Smooth muscle cell (in vitro differentiated cells): ENCODE results near the gene PRDX5. TPM values are rescaled to one million over a fixed set of nuclear protein-coding genes. Genes with fewer than 3 reads are reported as not detected.
"Not testable (repeated sequence)": the region's sequence is repeated elsewhere in the genome, so short reads cannot be mapped to it uniquely, and the experiment has no call there.

Source experiments
- DNase-seq: peaks from one replicate; lab custom pipeline; 2025; ENCODE audit not compliant: unreplicated experiment; lab: John Stamatoyannopoulos, UW
- H2AFZ ChIP-seq: fragments of 200-600 bp; sonication (generic); 2 replicates; pipeline ENCODE4 v1.6.0; 2016; ENCODE audit warnings: antibody characterized with exemption, low read depth, mild to moderate bottlenecking
- H3F3A ChIP-seq: fragments of 200-600 bp; sonication (generic); 2 replicates; pipeline ENCODE4 v1.6.0; 2017; ENCODE audit warnings: antibody characterized with exemption, low read depth
- H3K27ac ChIP-seq: fragments of 200-600 bp; sonication (generic); 2 replicates; pipeline ENCODE4 v1.5.1; 2016; ENCODE audit warnings: low read depth, mild to moderate bottlenecking
- H3K27me3 ChIP-seq: fragments of 200-600 bp; sonication (generic); 2 replicates; pipeline ENCODE4 v1.6.1; 2016; ENCODE audit warnings: low read depth, mild to moderate bottlenecking
- H3K36me3 ChIP-seq: fragments of 200-600 bp; sonication (generic); 2 replicates; pipeline ENCODE4 v1.5.1; 2016; ENCODE audit warnings: low read depth
- H3K4me1 ChIP-seq: fragments of 200-600 bp; sonication (generic); 2 replicates; pipeline ENCODE4 v1.5.1; 2016; ENCODE audit warnings: low read depth
- H3K4me2 ChIP-seq: fragments of 200-600 bp; sonication (generic); 2 replicates; pipeline ENCODE4 v1.6.0; 2016; ENCODE audit warnings: mild to moderate bottlenecking
- H3K4me3 ChIP-seq: fragments of 200-600 bp; sonication (generic); 2 replicates; pipeline ENCODE4 v1.5.1; 2016; ENCODE audit warnings: mild to moderate bottlenecking
- H3K79me2 ChIP-seq: fragments of 200-600 bp; sonication (generic); 2 replicates; pipeline ENCODE4 v1.6.0; 2016; ENCODE audit warnings: low read depth, mild to moderate bottlenecking
- H3K9ac ChIP-seq: fragments of 200-600 bp; sonication (generic); 2 replicates; pipeline ENCODE4 v1.6.0; 2016; ENCODE audit warnings: low read depth
- H3K9me3 ChIP-seq: fragments of 200-600 bp; sonication (generic); replicated peaks from 2 replicates; pipeline ENCODE4 v1.5.1; 2016; ENCODE audit warnings: low read depth
- H4K20me1 ChIP-seq: fragments of 200-600 bp; sonication (generic); 2 replicates; pipeline ENCODE4 v1.6.0; 2016; ENCODE audit warnings: low read depth
- WGBS: methylation state at CpG from one replicate; pipeline ENCODE4 v1.1.7; 2016; ENCODE audit warnings: low lambda C conversion rate; 5-methylcytosine and 5-hydroxymethylcytosine counted together
- polyA plus RNA-seq: library from polyadenylated mRNA; unstranded; fragments of >200 nt; fragmentation: Nextera tagmentation; extraction: Ambion mirVana; gene quantifications from 2 replicates; pipeline ENCODE4 v1.2.1, GENCODE V29; 2016
- total RNA-seq: library from RNA; depleted of rRNA; stranded (reverse); fragments of >200 nt; gene quantifications from 2 replicates; pipeline ENCODE4 v1.2.3, GENCODE V29; 2014
- TF ChIP-seq, protein P1 (sequence below): fragments of 200-600 bp; sonication (generic); IDR thresholded peaks from 2 replicates; pipeline ENCODE4 v1.5.1; 2017; ENCODE audit warnings: borderline replicate concordance, mild to moderate bottlenecking, antibody characterized with exemption; ENCODE audit not compliant: insufficient read depth, poor library complexity, severe bottlenecking

The PRDX5 gene
- total and polyA plus RNA-seq, 2 experiments from 2014 or later: 169 to 474 TPM

- peaks cover 13% of the 10 kb centered on the region for H3K79me2 ChIP-seq
- H3F3A ChIP-seq: no peaks in the 10 kb centered on the region
- H3K9ac ChIP-seq: no peak overlapping the region
- no peaks in the 10 kb centered on the region for H4K20me1 ChIP-seq
- H3K27me3 ChIP-seq: no peaks in the 10 kb centered on the region
- H3K4me1 ChIP-seq: no peaks in the 10 kb centered on the region
- H3K27ac ChIP-seq: no peak overlapping the region
- no peak overlapping the region for H3K4me3 ChIP-seq
- H3K4me2 ChIP-seq: no peak overlapping the region
- H2AFZ ChIP-seq: no peak overlapping the region
- 93% methylated on average over 13 of the region's 18 CpGs for WGBS
- DNase-seq: no peak
- no peaks in the 10 kb centered on the region for H3K36me3 ChIP-seq
- TF ChIP-seq, protein P1, sequence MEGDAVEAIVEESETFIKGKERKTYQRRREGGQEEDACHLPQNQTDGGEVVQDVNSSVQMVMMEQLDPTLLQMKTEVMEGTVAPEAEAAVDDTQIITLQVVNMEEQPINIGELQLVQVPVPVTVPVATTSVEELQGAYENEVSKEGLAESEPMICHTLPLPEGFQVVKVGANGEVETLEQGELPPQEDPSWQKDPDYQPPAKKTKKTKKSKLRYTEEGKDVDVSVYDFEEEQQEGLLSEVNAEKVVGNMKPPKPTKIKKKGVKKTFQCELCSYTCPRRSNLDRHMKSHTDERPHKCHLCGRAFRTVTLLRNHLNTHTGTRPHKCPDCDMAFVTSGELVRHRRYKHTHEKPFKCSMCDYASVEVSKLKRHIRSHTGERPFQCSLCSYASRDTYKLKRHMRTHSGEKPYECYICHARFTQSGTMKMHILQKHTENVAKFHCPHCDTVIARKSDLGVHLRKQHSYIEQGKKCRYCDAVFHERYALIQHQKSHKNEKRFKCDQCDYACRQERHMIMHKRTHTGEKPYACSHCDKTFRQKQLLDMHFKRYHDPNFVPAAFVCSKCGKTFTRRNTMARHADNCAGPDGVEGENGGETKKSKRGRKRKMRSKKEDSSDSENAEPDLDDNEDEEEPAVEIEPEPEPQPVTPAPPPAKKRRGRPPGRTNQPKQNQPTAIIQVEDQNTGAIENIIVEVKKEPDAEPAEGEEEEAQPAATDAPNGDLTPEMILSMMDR: no peak
- H3K9me3 ChIP-seq: no peaks in the 10 kb centered on the region
Observed at GRCh38 chr11:64313491-64314145, 4.3 kb upstream of the PRDX5 start.

DNA sequence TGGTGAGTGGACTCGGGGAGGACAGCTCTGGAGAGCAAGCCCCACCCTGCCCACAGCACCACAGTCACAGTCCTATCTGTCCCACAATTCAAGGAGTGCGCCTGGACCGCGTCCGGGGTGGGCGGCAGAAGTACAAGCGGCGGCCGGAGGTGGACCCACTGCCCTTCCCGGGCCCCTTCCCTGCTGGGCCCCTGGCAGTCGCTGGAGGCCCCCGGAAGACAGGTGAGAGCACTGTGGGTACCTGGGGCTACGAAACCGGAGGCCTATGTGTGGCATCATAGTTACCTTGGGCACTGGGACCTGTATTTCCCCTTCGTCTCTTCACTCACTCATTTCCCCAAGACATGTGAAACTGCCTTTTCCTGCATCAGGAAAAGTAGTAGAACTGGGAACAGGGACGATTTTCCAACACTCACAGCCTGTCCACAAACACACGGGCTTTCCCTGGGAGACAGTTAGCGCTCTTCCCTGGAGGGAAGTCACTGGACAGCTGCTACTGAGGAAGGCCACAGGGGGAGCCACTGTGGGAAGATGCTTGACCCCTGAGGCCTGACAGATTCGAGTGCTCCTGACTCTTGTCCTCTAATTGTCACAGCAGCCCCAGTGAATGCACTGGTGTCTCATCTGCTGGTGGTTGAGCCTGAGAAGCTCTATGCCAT, 3.6 kb upstream of the PRDX5 start:
- Histone ChIP-seq H3K36me3 (no peaks in the 10 kb centered on the region), H3K9ac (no peak overlapping the region), H4K20me1 (no peaks in the 10 kb centered on the region), H3K4me1 (peaks cover 5% of the 10 kb centered on the region), H3F3A (no peaks in the 10 kb centered on the region), H3K4me3 (no peak overlapping the region), H3K4me2 (no peak overlapping the region), H3K27ac (no peak overlapping the region), H3K79me2 (peaks cover 9% of the 10 kb centered on the region), H3K27me3 (no peaks in the 10 kb centered on the region), H2AFZ (no peak overlapping the region), H3K9me3 (no peaks in the 10 kb centered on the region)
- WGBS: 96% methylated on average over 18 of the region's 19 CpGs
- TF ChIP-seq, protein P1: no peak
- DNase-seq: no peak

DNA sequence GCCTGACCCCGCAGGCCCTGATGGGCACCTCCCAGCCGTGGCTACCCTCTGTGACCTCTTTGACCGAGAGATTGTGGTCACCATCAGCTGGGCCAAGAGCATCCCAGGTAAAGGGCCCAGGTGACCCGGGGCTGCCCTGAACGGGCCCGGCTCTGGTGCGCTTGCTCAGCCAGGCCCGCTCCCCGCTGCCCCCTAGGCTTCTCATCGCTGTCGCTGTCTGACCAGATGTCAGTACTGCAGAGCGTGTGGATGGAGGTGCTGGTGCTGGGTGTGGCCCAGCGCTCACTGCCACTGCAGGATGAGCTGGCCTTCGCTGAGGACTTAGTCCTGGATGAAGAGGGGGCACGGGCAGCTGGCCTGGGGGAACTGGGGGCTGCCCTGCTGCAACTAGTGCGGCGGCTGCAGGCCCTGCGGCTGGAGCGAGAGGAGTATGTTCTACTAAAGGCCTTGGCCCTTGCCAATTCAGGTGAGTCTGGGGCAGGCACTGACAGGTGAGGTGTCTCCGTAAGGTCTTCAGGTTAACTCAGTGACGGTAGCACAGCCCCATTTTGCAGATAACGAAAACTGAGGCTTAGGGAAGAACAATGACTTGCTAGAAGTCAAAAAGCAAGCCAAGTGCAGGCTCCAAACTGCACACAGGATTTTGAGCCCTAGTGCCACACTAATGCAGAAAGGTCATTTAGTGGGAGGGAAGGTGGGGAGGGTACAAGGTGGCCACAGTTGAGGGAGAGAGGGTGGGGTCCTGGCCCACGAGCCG, 2.9 kb upstream of the PRDX5 start:
- 95% methylated on average over 24 of the region's 24 CpGs for WGBS
- TF ChIP-seq, protein P1: no peak

DNA sequence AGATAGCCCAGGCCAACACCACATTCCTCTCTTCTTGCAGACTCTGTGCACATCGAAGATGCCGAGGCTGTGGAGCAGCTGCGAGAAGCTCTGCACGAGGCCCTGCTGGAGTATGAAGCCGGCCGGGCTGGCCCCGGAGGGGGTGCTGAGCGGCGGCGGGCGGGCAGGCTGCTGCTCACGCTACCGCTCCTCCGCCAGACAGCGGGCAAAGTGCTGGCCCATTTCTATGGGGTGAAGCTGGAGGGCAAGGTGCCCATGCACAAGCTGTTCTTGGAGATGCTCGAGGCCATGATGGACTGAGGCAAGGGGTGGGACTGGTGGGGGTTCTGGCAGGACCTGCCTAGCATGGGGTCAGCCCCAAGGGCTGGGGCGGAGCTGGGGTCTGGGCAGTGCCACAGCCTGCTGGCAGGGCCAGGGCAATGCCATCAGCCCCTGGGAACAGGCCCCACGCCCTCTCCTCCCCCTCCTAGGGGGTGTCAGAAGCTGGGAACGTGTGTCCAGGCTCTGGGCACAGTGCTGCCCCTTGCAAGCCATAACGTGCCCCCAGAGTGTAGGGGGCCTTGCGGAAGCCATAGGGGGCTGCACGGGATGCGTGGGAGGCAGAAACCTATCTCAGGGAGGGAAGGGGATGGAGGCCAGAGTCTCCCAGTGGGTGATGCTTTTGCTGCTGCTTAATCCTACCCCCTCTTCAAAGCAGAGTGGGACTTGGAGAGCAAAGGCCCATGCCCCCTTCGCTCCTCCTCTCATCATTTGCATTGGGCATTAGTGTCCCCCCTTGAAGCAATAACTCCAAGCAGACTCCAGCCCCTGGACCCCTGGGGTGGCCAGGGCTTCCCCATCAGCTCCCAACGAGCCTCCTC, 2.0 kb upstream of the PRDX5 start:
- H3K4me2 ChIP-seq: peak overlapping the region; percentile 90
- H3K9me3 ChIP-seq, H3K9ac ChIP-seq, H3K4me1 ChIP-seq, H3K79me2 ChIP-seq, DNase-seq, H4K20me1 ChIP-seq, H3F3A ChIP-seq, H3K36me3 ChIP-seq, H2AFZ ChIP-seq, H3K27me3 ChIP-seq: not testable (repeated sequence)
- H3K27ac ChIP-seq: peak overlapping the region; percentile 96
- 86% methylated on average over 21 of the region's 25 CpGs for WGBS
- peak overlapping the region; percentile 95 for H3K4me3 ChIP-seq

More for the DNA sequence above, 2.9 kb upstream of the PRDX5 start:
- DNase-seq: no peak
- Histone ChIP-seq H3K4me3 (no peak overlapping the region), H3K27me3 (no peaks in the 10 kb centered on the region), H2AFZ (no peak overlapping the region), H3K36me3 (no peaks in the 10 kb centered on the region), H3K4me2 (no peak overlapping the region), H3K79me2 (peaks cover 9% of the 10 kb centered on the region), H3K9me3 (no peaks in the 10 kb centered on the region), H3K9ac (no peak overlapping the region), H3F3A (no peaks in the 10 kb centered on the region), H4K20me1 (no peaks in the 10 kb centered on the region), H3K4me1 (peaks cover 8% of the 10 kb centered on the region), H3K27ac (no peak overlapping the region)
